GM21367 (cell line): ENCODE results near the gene CELF4.
"Not testable (repeated sequence)": the region's sequence is repeated elsewhere in the genome, so short reads cannot be mapped to it uniquely, and the experiment has no call there.

Experiments
- ATAC-seq: cut with Tn5 transposase; IDR thresholded peaks from one replicate; pipeline ENCODE4 v1.9.1; 2021; ENCODE audit not compliant: unreplicated experiment

Gene CELF4

GRCh38 chr18:37375181-37375580, 190.4 kb downstream of the CELF4 start:
- no peak for ATAC-seq

GRCh38 chr18:37368110-37368954, 197.3 kb downstream of the CELF4 start:
- ATAC-seq = no peak

DNA sequence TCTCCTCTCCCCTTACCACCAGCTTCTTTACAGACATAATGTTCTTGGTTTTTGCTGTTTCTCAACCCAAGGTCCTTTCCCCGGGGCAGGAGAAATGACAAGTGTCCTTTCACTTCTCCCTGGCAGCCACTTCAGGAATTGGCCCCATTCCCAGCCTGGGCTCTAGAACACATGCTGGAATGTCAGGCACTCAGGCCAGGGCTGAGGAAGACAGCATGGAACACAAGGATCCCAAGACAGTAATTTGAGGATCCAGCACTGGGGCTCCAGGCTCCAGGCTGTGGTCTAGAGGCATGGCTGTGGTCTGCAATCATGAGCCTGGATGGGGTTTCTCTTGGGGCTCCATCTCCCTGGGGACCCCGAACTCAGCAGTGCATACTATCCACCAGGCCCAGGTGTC, 201.4 kb downstream of the CELF4 start:
- ATAC-seq = no peak

- no peak for ATAC-seq
These were observed 203.3 kb downstream of the CELF4 start for GRCh38 chr18:37362158-37362890.

GRCh38 chr18:37361335-37362157, 204.1 kb downstream of the CELF4 start:
- no peak for ATAC-seq

- ATAC-seq = not testable (repeated sequence)
These were observed 207.5 kb downstream of the CELF4 start for GRCh38 chr18:37358061-37358460.

- ATAC-seq = no peak
These were observed 209.8 kb downstream of the CELF4 start for GRCh38 chr18:37355772-37356171.

DNA sequence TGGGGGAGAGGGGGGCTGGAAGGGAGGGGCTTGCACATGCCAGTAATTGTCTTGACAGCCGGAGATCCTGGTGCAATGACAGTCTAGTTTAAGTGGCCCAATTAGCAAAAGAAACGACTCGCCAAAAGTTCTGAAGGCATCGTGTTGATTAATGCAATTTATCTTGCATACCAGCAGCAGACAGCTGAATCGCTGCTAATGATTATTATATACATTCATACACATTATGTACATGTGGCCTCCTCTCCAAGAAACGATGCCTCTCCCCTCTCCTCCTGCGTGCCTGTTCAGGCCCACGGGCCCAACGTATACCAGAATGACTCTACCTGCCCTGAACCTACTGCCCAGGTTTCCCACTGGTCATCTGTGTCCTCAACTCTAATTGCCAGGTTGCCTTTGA, 214.5 kb downstream of the CELF4 start:
- ATAC-seq = no peak

DNA sequence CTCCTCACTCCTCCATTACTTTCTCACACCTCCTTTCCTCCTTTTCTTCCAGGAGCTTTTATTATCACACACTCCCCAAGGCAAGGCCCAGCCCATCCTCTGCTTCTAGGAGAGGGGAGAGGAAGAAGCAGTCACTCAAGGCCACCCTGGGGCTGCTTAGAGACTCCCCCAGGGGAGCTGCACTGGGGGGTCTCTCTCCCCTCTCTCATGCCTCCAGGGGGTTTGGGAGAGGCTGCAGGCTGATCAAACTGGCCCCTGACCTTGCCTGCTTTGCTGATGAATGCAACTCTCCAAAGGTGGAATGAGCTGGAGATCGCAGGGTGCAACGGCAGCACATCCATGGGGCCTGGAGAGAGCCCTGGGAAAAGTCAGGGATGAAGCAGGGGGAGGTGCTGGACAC, 216.9 kb downstream of the CELF4 start:
- no peak for ATAC-seq

DNA sequence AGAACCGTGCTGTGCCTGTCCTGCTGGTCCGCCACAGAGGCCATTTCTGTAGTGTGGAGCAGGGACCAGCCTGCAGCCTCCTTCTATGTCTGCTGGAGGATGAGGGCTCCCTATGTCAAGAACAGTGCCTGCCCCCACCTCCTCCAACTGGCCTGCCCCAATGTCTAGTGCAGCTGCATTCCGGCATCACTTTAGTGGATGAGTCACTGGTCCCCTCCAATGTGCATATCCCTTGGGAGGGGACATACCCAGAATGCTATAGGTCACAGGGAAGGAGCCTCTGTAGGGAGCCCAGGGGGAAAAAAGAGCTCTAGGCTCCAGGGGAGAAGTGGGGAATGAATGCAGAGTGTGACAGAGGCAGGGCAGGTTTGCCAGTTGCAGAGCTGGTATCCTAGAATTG, 219.6 kb downstream of the CELF4 start:
- no peak for ATAC-seq

- no peak for ATAC-seq
These were observed 222.1 kb downstream of the CELF4 start for GRCh38 chr18:37343542-37343851.

GRCh38 chr18:37341473-37342086, 224.0 kb downstream of the CELF4 start:
- ATAC-seq = no peak

DNA sequence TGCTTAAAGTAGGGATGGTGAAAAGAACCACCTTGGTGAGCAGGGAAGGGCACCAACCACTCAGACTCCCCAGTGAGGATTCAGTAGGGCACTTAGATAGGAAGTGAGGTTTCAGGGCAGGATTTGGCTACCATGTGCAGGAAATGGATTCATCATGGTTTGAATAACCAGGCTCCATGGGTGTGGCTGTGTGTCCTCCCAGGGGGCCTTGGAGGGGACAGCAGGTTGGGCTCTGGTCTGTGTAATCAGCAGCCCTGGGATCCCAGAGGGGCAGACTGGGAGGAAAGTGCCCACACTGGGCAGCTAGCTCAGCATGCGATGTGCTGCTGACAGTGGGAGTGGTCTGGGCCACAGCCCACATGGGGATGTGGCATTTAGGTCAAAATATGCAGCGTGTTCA, 224.6 kb downstream of the CELF4 start:
- ATAC-seq = no peak

DNA sequence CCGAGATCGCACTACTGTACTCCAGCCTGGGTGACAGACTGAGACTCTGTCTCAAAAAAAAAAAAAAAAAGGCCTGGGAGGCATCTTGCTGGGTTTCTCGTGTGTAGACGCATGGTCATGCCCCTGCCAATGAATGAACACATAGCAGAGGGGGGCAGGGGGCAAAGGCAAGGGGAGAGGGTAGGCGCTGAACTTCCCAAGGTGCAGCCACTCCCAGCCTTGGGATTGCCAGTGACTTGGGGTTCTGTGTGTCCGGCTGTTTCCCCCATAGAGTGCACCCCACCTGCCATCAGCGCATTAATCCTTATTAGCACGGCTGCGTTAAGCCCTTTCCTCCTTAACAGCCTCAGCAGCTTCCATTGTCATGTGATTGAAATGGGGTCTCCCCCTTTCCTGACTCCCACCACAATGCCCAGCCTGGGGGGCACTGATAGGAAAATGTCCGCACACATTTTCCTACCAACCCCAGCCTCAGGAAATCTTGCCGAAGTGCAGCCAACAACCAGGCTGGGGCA, 225.8 kb downstream of the CELF4 start:
- no peak for ATAC-seq

DNA sequence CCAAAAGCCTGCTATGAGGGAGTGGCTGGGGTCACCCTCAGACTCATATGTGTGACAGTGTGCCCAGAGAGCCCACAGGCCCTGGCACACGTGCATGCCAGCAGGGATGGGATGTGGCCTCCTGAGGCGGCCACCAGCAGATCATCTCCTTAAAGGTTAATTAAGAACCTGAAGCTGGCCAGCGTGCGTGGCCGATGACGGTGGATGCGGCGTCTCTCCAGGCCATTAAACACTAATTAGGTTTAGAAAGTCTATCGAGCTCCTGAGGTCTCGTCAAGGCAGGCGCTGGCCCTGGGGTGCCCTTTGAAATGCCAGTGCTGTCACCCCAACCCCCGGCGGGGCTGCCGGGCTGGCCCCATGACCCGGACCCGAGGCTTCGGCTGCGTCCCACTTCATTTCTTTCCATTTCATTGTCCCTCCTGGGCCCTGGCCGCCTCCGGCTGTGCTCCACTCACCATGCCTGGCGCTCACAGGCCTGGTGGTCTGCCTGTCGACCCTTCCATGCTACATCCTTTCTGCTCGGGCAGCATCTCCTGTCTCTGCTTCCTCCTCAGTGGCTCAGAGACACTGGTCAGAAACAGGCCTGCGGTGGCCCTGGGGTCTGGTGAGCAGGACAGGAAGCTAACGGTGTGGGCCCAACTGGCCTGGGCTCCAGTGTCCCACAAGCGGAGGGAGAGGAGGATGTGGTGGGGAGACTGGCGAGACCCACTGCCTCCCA, 228.9 kb downstream of the CELF4 start:
- no peak for ATAC-seq

DNA sequence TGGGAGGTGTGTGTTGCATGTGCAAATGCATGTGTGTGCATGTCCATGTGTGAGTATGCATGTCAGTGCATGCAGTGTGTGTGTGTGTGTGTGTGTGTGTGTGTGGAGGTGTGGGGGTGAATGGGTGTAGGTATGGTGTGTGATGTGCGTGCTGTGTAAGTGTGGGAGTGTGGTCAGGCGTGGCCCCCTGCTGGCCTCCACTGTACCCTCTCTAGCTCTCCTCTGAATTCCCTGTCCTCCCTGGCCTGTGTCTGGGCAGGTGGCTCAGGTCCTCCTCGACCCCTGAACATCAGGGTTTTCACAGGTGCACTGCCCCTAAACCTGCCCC, 230.2 kb downstream of the CELF4 start:
- ATAC-seq = no peak

DNA sequence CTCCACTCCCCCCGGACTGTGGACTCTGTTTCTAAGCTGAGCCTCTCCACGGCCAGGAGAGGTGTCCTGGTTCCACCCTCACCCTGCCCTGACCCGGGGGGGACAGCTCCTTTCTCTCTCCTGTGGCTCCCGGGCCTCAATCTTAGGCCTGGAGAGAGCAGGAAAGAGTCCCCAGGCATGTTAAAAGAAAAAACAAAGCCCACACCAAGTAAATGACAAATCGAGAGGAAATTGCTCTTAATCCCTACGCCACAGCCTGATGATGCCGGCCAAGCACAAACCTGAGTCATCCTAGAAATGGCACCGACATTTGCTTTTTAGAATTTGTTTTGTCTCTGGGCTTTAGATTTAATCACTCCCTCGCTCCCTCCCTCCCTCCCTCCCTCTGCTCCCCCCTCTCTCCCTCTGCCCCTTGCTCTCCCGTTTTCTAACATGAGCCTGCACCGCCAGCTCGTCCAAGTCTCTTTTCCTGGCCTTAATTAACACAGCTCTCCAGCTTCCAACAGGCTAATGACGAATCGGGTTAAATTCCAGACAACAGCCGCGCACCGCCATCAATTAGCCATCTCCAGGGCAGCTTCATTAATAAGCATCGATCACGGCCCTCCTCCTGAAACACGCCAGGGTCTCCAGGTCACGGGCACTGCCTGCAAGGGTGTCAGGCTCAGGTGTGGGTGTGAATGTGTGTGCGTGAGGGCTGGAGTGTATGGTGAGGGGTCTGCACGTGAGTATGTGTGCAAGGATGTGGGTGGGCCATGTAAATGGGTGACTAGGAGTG, 230.8 kb downstream of the CELF4 start:
- no peak for ATAC-seq

DNA sequence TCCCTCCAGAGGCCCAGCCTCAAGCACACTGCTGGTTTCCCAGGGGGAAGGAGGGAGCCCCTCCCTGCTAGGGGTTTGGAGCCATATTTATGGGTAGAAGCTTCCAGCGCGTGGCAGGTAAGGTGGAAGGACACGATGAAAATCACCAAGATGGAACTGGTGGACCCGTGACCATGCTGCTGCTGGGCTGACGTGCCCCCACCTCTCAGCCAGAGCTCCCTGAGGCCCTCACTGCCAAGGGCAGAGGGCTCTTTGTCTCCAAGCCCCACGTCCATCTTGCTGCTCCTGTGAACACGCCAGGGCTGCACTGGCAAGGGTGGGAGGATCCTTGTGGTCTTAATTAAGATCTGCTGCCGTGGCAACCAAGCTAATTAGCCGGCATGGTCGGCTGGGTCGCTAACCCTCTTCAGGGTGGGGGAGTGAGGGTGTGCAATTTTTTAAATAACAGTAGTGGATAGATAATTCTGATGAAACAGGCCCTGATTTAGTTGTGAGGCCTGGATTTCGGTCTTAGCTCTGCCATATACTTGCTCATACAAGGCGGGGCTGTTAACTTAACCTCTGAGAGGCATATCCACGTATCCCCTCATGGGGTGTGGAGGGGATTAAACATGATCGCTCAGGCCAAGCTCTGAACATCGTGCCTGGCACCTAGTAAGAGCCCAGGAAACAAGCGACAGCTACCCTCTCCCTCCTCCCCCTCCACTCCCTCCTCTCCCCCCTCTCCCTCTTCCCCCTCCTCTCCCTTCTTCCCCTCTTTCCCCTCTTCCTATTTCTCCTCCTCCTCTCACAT, 232.8 kb downstream of the CELF4 start:
- no peak for ATAC-seq

- ATAC-seq = no peak
These were observed 233.4 kb downstream of the CELF4 start for GRCh38 chr18:37332219-37332618.
